ENCODE results near the gene APOC3.

The APOC3 gene

DNA sequence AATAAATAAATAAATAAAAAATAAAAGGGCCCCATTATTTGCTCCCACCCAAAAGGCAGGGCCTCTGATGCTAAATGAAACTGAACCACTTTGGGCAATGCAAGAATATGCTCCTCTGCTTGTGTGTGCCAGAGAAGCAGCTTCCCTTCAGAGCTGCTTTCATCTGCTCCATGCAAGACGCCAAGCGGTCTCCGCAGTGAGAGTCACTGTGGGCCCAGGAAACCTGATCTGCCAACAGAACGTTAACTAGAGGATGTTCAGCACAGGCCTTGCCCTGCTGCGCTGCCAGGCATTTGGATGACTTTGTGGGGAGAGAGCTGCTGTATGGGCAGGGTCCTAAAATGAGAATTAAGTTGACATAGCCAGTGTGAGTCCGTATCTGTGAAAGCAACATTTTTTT lies 51.4 kb downstream of the APOC3 start:
- peak; percentile 37 for DNase-seq

DNA sequence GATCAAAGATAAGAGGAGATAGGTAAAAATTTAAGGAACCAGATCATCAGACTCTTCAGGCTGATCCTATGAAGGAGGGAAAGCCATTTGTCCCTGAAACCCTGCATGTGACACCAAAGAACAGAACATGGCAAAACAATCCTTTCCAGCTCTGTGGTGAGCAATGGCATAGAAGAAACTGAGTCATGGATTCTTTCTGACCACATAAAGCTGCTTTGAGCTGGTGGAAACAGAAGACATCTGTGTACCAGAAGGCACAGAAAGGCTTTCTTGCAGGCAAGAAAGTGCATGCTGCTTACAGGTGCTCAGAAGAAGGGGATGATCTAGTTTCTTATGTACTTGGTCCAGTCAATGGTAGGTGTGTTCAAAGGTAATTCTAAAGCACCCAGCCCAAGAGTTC lies 52.7 kb downstream of the APOC3 start:
- DNase-seq: no peak

Data from NCI-H446 treated with DMSO at 0.1 percent for 48 hours (cell line).